ENCODE results near the gene SIRPB2.

The SIRPB2 gene

GRCh38 chr20:1526896-1527295 is 35.7 kb upstream of the SIRPB2 start:
- TF ChIP-seq CTCF (IDR thresholded peaks at IDR 0.05; ENCODE audit: insufficient read depth, low read length, poor library complexity, severe bottlenecking) = no peak
- Histone ChIP-seq H3K36me3 (ENCODE audit: control insufficient read depth, insufficient read depth, low read length) (no peaks in the 10 kb centered on the region), H3K4me3 (replicated peaks; ENCODE audit: low read depth, low read length) (no peak overlapping the region), H3K27me3 (replicated peaks; ENCODE audit: control insufficient read depth, insufficient read depth, low read length) (no peaks in the 10 kb centered on the region)
- DNase-seq (ENCODE audit: extremely low read depth, insufficient read length) = no peak

- DNase-seq (ENCODE audit: extremely low read depth, insufficient read length) = no peak
- no peak for TF ChIP-seq CTCF (IDR thresholded peaks at IDR 0.05; ENCODE audit: insufficient read depth, low read length, poor library complexity, severe bottlenecking)
- Histone ChIP-seq H3K4me3 (replicated peaks; ENCODE audit: low read depth, low read length) (no peak overlapping the region), H3K36me3 (ENCODE audit: control insufficient read depth, insufficient read depth, low read length) (no peaks in the 10 kb centered on the region), H3K27me3 (replicated peaks; ENCODE audit: control insufficient read depth, insufficient read depth, low read length) (no peaks in the 10 kb centered on the region)
Measured at GRCh38 chr20:1526310-1526709, 35.1 kb upstream of the SIRPB2 start.

- no peak for TF ChIP-seq CTCF (IDR thresholded peaks at IDR 0.05; ENCODE audit: insufficient read depth, low read length, poor library complexity, severe bottlenecking)
- H3K36me3 ChIP-seq (ENCODE audit: control insufficient read depth, insufficient read depth, low read length) = no peaks in the 10 kb centered on the region
- H3K4me3 ChIP-seq (replicated peaks; ENCODE audit: low read depth, low read length) = no peak overlapping the region
- peak; percentile 30 for DNase-seq (ENCODE audit: extremely low read depth, insufficient read length)
- H3K27me3 ChIP-seq (replicated peaks; ENCODE audit: control insufficient read depth, insufficient read depth, low read length) = no peaks in the 10 kb centered on the region
Measured at GRCh38 chr20:1524004-1524403, 32.8 kb upstream of the SIRPB2 start.

- Histone ChIP-seq H3K36me3 (ENCODE audit: control insufficient read depth, insufficient read depth, low read length) (no peaks in the 10 kb centered on the region), H3K27me3 (replicated peaks; ENCODE audit: control insufficient read depth, insufficient read depth, low read length) (0 out of 2 replicates have a peak, but pooled peaks cover 1% of the 10 kb centered on the region), H3K4me3 (replicated peaks; ENCODE audit: low read depth, low read length) (no peak overlapping the region)
- DNase-seq (ENCODE audit: extremely low read depth, insufficient read length) = no peak
- TF ChIP-seq CTCF (IDR thresholded peaks at IDR 0.05; ENCODE audit: insufficient read depth, low read length, poor library complexity, severe bottlenecking) = no peak
Measured at GRCh38 chr20:1517010-1517409, 25.8 kb upstream of the SIRPB2 start.

- Histone ChIP-seq H3K27me3 (replicated peaks; ENCODE audit: control insufficient read depth, insufficient read depth, low read length) (peaks cover 1% of the 10 kb centered on the region; the same call in 1 of the 2 replicates), H3K36me3 (ENCODE audit: control insufficient read depth, insufficient read depth, low read length) (no peaks in the 10 kb centered on the region), H3K4me3 (replicated peaks; ENCODE audit: low read depth, low read length) (no peak overlapping the region)
- no peak for TF ChIP-seq CTCF (IDR thresholded peaks at IDR 0.05; ENCODE audit: insufficient read depth, low read length, poor library complexity, severe bottlenecking)
- no peak for DNase-seq (ENCODE audit: extremely low read depth, insufficient read length)
Measured at GRCh38 chr20:1513801-1514200, 22.6 kb upstream of the SIRPB2 start.

- no peak for DNase-seq (ENCODE audit: extremely low read depth, insufficient read length)
- no peak overlapping the region for H3K4me3 ChIP-seq (replicated peaks; ENCODE audit: low read depth, low read length)
- peak; percentile 59 for TF ChIP-seq CTCF (IDR thresholded peaks at IDR 0.05; ENCODE audit: insufficient read depth, low read length, poor library complexity, severe bottlenecking)
- H3K27me3 ChIP-seq (replicated peaks; ENCODE audit: control insufficient read depth, insufficient read depth, low read length) = peaks cover 2% of the 10 kb centered on the region
- H3K36me3 ChIP-seq (ENCODE audit: control insufficient read depth, insufficient read depth, low read length) = no peaks in the 10 kb centered on the region
Measured at GRCh38 chr20:1509237-1509636, 18.0 kb upstream of the SIRPB2 start.

Data from GM06990 (cell line).